HK-2 (cell line): Measurements from ENCODE around the gene OR12D1.

ENCODE experiments used
- DNase-seq: peaks from one replicate; pipeline ENCODE4 v3.0.0-alpha.2; 2018; ENCODE audit not compliant: unreplicated experiment

Gene OR12D1

GRCh38 chr6:29465801-29466200, 51.1 kb downstream of the OR12D1 start:
- DNase-seq = no peak

- DNase-seq = no peak
Measured at GRCh38 chr6:29466241-29466640, 51.5 kb downstream of the OR12D1 start.
